Caki2 (cell line): ENCODE results near the gene ZBTB21. TPM values are rescaled to one million over a fixed set of nuclear protein-coding genes. Genes with fewer than 3 reads are reported as not detected.

Experiments used
- DNase-seq: peaks from one replicate; pipeline ENCODE4 v3.0.0-alpha.2; 2015; ENCODE audit warnings: low read depth
- in situ Hi-C: cut with HindIII; loops from 2 replicates; pipeline ENCODE4 v1.10.0; 2016; ENCODE audit warnings: low sequenced_read_pairs, low pct_unique_long_range_greater_than_20kb, mixed read lengths
- total RNA-seq: library from RNA; depleted of rRNA; stranded (reverse); fragments of >200 nt; shearing (Covaris generic); gene quantifications from 2 replicates; pipeline ENCODE4 v1.2.3, GENCODE V29; 2014; ENCODE audit warnings: low replicate concordance; rRNA removed

The ZBTB21 gene
- total RNA-seq, 1 experiment from 2014 or later, result 3.3 TPM

GRCh38 chr21:41948901-41949300 lies 61.3 kb downstream of the ZBTB21 start:
- no peak for DNase-seq
- in situ Hi-C loops, result no loop called here

- in situ Hi-C loops, result no loop called here
- DNase-seq, result no peak
Measured at GRCh38 chr21:41948078-41948895, 61.9 kb downstream of the ZBTB21 start.

GRCh38 chr21:41945982-41946381 lies 64.2 kb downstream of the ZBTB21 start:
- no peak for DNase-seq
- in situ Hi-C loops, result no loop called here

- in situ Hi-C loops, result no loop called here
- no peak for DNase-seq
Measured at GRCh38 chr21:41943851-41944250, 66.3 kb downstream of the ZBTB21 start.

- in situ Hi-C loops, result no loop called here
- no peak for DNase-seq
Measured at GRCh38 chr21:41942457-41942856, 67.7 kb downstream of the ZBTB21 start.

GRCh38 chr21:41941941-41942340 lies 68.2 kb downstream of the ZBTB21 start:
- no peak for DNase-seq

GRCh38 chr21:41940431-41940830 lies 69.7 kb downstream of the ZBTB21 start:
- DNase-seq, result no peak
- in situ Hi-C loops, result no loop called here

More at GRCh38 chr21:41941941-41942340, 68.2 kb downstream of the ZBTB21 start:
- in situ Hi-C loops, result no loop called here

- DNase-seq, result no peak
- in situ Hi-C loops, result no loop called here
Measured at GRCh38 chr21:41939391-41939790, 70.8 kb downstream of the ZBTB21 start.

Other genes starting within 250 kb of the ZBTB21 start
- 41.2 and 42.2 TPM in 2 replicates for gene RIPK4, start 243.3 kb downstream of the ZBTB21 start, total RNA-seq
- 2.0 and 3.1 TPM in 2 replicates for gene PRDM15, start 131.0 kb downstream of the ZBTB21 start, total RNA-seq
- 11.7 and 19.7 TPM in 2 replicates for gene C2CD2, start 56.3 kb downstream of the ZBTB21 start, total RNA-seq
- not detected in 2 replicates for gene UMODL1, start 61.0 kb upstream of the ZBTB21 start, total RNA-seq
- 4.6 and 10.3 TPM in 2 replicates for gene ABCG1, start 208.8 kb upstream of the ZBTB21 start, total RNA-seq